GM13977 (cell line): Measurements from ENCODE around the gene TSPAN32.

Experiments used
- DNase-seq: peaks from one replicate; pipeline ENCODE4 v3.0.0; 2012; ENCODE audit warnings: low spot score
- CTCF ChIP-seq: IDR thresholded peaks from 2 replicates; pipeline ENCODE4 v1.5.1; 2012; ENCODE audit warnings: mild to moderate bottlenecking, control low read depth; ENCODE audit not compliant: insufficient read depth; ENCODE audit errors: extremely low read depth, missing control alignments
- in situ Hi-C: fragments of 300-500 bp; cut with MboI; formaldehyde crosslinking; loops from one replicate; pipeline ENCODE4 v1.12.0; 2022; ENCODE audit warnings: low sequenced_read_pairs, low pct_unique_long_range_greater_than_20kb, mixed read lengths, inconsistent platforms; ENCODE audit not compliant: unreplicated experiment

The TSPAN32 gene

DNA sequence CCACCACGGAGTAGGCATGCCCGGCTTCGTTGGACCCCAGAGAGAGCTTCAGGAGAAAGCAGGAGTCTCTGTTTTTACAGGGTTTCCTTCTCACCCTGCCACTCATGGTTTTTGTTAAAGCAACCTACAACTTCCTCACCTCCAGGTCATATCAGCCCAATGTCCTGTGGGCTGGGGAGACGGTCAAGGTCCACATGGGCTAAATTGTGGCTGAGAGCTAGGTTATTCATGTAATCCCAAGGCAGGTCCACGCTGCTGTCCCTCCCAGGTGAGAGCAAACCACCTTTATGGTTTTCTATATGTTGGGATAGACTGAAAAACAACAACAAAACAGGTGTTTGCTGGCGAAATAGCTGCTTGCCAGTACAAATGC is 19.5 kb downstream of the TSPAN32 start:
- no peak for TF ChIP-seq CTCF
- in situ Hi-C loops, result no loop called here
- DNase-seq, result no peak

- in situ Hi-C loops, result no loop called here
- DNase-seq, result no peak
- TF ChIP-seq CTCF, result no peak
Measured at GRCh38 chr11:2325123-2325522, 23.3 kb downstream of the TSPAN32 start.

DNA sequence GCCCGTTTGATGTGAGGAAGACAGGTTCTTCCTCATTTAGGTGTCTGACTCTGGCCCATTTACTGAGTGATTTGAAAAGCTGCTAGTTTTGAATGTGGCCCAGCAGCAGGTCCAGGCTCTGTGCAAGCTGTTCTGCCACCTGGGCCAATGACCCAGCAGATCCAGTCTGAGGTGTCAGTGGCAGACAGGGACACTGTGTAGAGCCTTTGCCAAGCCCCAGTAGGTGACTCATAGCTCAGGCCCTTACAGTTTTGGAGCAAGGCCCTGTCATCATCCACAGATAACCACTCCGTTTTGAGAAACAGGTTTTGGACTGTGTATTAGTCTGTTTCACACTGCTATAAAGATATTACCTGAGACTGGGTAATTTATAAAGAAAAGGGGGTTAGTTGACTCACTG is 23.9 kb downstream of the TSPAN32 start:
- DNase-seq, result no peak
- TF ChIP-seq CTCF, result no peak
- in situ Hi-C loops, result no loop called here

DNA sequence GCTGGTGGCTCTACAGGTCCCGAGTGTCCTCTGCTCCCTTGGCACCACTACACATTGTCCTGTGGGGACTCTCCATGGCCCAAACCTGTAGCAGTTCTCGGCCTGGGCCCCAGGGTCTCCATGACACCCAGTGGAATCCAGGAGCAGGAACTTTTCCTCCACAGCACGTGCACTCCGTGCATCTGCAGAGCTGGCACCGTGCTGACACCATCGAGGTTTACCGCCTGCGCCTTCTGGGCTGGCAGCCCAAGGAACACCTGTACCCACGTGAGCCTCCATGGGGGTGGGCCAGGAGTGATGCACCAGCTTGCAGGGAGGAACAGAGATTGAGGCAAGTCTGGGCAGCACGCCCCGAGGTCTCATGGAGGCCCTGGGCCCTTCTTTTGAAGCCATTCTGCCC is 25.2 kb downstream of the TSPAN32 start:
- DNase-seq, result no peak
- no peak for TF ChIP-seq CTCF
- in situ Hi-C loops, result no loop called here

DNA sequence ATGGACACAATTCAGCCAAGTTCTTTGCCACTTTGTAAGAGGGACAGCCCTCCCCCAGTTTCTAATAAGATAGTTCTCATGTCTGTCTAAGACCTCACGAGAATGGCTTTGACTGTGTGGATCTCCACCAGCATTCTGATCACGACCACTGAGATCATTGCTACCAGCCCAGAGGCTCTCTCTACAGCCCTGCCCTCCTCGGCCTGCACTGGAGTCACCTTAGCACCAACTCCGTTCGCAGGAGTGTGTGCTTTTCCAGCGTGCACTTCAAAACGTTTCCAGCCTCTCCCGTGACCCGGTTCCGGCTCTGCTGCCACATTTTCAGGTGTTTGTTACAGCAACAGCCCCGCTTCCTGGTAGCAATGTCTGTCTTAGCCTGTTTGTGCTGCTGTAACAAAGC is 26.2 kb downstream of the TSPAN32 start:
- in situ Hi-C loops, result no loop called here
- DNase-seq, result no peak
- no peak for TF ChIP-seq CTCF

DNA sequence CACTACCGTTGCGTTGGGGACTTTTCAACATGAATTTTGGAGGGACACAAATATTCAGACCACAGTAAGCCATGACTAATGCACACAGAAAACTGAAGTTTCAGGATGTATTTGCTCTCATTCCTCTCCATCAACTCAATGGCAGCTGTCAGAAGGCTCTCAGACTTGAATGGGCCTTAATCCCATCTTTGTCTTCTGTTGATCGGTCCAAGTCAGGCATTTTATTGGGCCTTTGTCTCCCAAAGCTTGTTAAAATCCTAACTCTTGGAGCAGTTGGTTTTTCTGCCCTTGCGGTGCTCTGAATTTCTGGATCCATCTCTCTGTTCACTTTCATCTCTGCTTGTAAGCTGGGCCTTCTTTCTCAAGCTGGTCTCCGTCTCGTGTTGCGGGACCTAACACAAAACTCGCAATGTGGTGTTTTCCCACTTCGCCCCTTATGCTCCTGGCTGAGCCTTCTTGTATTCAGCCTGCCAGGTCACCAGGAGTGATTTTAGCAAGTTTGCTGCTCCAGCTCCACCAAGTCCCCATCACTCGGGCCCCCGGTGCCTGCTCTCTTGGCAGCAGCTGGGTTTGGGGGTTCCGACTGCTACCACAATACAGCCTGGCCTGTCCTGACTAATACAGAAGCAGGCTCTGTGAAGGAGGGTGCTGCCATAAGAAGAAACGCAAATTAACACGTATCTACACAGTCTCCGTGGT is 27.0 kb downstream of the TSPAN32 start:
- DNase-seq, result no peak
- TF ChIP-seq CTCF, result no peak

GRCh38 chr11:2329551-2329950 is 27.7 kb downstream of the TSPAN32 start:
- DNase-seq, result no peak
- no peak for TF ChIP-seq CTCF
- in situ Hi-C loops, result no loop called here

More for the DNA sequence above, 27.0 kb downstream of the TSPAN32 start:
- in situ Hi-C loops, result no loop called here
